Activated CD4-positive, alpha-beta T cell treated with anti-CD3 and anti-CD28 coated beads, Interleukin-2, amount 10 ng/mL, durations not matched to agents 7 days and 5 days (primary cell): Measurements from ENCODE around the gene IL34. TPM values are rescaled to one million over a fixed set of nuclear protein-coding genes. Genes with fewer than 3 reads are reported as not detected.
A peak's percentile ranks its signal among the peaks of the same experiment; 100 is the strongest.

ENCODE experiments used
- CTCF ChIA-PET: fragments of 350-600 bp; sonication (Branson Sonifier 250); formaldehyde crosslinking; loops from one replicate; lab custom pipeline; 2021; ENCODE audit warnings: antibody characterized with exemption; lab: Charles Lee
- POLR2A ChIA-PET: fragments of 350-600 bp; sonication (Branson Sonifier 250); formaldehyde crosslinking; loops from one replicate; lab custom pipeline; 2021; ENCODE audit warnings: antibody characterized with exemption; lab: Charles Lee
- DNase-seq: peaks from one replicate; pipeline ENCODE4 v3.0.0-alpha.2; 2020
- H3K27ac Mint-ChIP-seq: one replicate; pipeline ENCODE4 v1.8.0; 2021; ENCODE audit warnings: mild to moderate bottlenecking, moderate library complexity, mixed read lengths
- H3K27me3 Mint-ChIP-seq: one replicate; pipeline ENCODE4 v1.8.0; 2021; ENCODE audit warnings: mixed read lengths
- H3K36me3 Mint-ChIP-seq: one replicate; pipeline ENCODE4 v1.8.0; 2021; ENCODE audit warnings: low read depth, mixed read lengths
- H3K4me1 Mint-ChIP-seq: one replicate; pipeline ENCODE4 v1.8.0; 2021; ENCODE audit warnings: mixed read lengths
- H3K4me3 Mint-ChIP-seq: one replicate; pipeline ENCODE4 v1.8.0; 2021; ENCODE audit warnings: mild to moderate bottlenecking, moderate library complexity, mixed read lengths
- H3K9me3 Mint-ChIP-seq: one replicate; pipeline ENCODE4 v1.8.0; 2021; ENCODE audit warnings: mixed read lengths
- total RNA-seq, 2 experiments: library from RNA; stranded (reverse); gene quantifications; one replicate each; pipeline ENCODE4 v1.2.3, GENCODE V29; 2021

The IL34 gene
- total RNA-seq, 2 experiments from 2014 or later, result not detected

DNA sequence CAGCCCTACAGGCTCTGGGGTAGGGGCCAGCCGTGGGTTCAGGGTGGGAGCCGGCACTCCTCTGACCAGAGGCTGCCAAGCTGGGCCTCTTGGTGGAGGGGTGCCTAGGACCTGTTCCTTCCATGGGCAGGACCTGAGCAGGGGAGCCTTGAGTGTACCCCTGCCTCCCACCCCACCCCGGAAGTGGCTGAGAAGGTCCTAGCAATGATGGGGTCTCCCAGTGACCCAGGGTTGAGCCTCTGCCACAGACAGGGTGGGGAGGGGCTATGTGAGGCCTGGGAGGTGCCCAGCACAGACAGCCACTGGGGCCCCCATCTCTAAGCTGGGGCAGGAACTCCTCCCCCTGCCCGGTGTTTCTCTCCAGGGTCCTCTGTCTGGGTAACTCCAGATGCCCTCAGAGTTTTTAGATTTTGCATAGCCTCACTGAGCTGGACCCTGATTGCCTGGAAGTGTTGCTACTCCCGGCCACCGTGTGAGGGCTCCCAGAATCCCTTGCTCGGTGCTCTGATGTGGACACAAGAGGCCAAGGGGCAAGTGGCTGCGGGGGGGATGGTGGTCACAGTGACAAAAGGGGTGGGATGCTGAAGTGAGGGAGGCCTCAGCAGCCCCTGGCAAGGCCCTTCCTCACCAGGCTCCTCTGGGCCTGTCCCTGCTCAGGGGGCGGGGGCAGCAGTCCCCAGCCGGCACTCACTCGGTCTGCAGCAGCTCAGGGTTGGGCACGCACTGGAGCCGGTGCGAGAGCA is 45.9 kb downstream of the IL34 start:
- DNase-seq, result no peak
- CTCF ChIA-PET, result interaction anchor here (0.6 to 1.4 kb wide), 3 partner anchors 13 to 51 kb away, joined by 3 to 4 read pairs (median 4); no protein-coding TSS in a partner anchor
- Mint-ChIP-seq H3K36me3 (peaks cover 5% of the 10 kb centered on the region), H3K27ac (no peak overlapping the region), H3K27me3 (no peaks in the 10 kb centered on the region), H3K9me3 (no peaks in the 10 kb centered on the region), H3K4me3 (no peak overlapping the region), H3K4me1 (peaks cover 41% of the 10 kb centered on the region)
- POLR2A ChIA-PET, result no interaction called here

DNA sequence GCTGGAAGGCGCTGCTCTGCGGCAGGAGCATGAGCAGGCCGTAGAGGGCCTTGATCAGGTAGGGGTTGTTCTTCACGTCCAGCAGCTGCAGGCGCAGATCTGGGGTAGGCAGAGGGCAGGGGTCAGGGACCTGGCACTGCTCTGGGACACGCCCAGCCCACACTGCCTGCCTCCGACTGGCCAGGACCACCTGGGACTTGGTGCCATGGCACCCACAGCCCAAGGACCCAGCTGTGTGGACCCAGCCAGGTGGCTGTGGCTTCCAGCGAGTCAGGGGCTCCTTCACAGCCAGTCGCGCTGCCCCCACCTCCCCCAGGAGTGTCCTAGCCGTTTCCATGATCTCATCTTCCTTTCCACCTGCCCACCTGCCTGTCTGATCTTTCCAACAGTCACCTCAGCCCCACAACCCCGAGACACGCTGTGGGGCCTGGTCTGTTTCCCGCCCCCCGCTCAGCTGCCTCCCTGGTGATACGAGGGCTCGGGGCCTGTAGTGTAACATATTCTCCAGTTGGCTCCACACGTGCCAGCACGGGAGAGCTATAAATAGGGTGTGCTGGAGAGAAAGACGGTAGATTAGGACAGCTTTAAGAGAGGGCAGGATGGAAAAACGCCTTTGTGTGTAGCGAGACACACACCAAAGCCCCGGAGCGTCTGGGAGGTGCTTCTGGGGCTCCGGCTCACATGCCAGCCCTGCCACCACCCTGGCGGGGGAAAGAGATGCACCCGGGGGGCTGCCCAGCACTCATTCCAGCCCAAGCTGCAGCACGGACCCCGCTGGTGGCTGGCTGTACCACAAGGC is 46.7 kb downstream of the IL34 start:
- DNase-seq, result no peak
- Mint-ChIP-seq H3K4me3 (no peak overlapping the region), H3K27ac (no peak overlapping the region), H3K36me3 (peaks cover 5% of the 10 kb centered on the region), H3K4me1 (peaks cover 47% of the 10 kb centered on the region), H3K27me3 (no peaks in the 10 kb centered on the region), H3K9me3 (no peaks in the 10 kb centered on the region)
- ChIA-PET CTCF (interaction anchor here (0.6 to 1.4 kb wide), 3 partner anchors 14 to 50 kb away, joined by 3 to 4 read pairs (median 4); no protein-coding TSS in a partner anchor), POLR2A (no interaction called here)

DNA sequence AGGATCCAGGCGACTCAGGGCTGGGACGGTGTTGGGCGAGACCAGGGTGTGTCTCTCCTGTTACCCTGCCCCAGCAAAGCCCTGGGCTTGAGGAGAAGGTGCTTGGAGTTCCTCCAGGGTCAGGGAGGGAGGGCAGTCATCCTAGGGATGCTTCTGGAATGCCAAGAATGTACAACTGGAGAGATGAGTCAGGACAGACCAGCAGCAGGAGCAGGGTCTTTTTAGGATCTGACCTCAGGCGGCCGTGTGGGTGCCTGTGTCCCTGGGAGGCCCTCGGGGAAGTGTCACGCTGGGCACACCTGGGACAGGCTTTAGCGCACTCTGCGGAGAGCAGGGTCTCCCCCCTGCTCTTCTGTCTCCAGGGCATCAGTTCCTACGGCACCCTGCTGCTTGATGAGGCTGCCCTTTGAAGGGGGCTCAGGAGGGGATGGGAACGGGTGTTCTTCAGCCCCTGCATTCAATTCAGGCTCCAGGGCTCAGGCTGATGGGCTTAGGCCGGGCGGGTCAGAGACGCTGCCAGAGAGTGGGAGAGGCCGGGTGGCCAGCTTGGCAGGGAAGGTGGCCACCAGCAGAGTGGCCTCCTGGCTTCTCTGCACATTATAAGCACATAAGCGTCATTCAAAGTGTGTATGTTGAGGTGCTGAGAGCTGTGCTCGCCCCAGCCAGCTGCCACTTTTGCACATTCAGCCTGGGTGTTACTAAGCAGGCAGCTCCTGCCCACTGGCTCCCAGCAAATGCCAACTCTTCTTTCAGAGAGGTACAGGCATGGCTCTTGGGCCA is 47.9 kb downstream of the IL34 start:
- DNase-seq, result no peak
- peaks cover 8% of the 10 kb centered on the region for H3K36me3 Mint-ChIP-seq
- H3K4me3 Mint-ChIP-seq, result no peak overlapping the region
- POLR2A ChIA-PET, result no interaction called here
- no peaks in the 10 kb centered on the region for H3K9me3 Mint-ChIP-seq
- H3K27me3 Mint-ChIP-seq, result no peaks in the 10 kb centered on the region
- CTCF ChIA-PET, result no interaction called here
- peak overlapping the region; percentile 60 for H3K27ac Mint-ChIP-seq
- H3K4me1 Mint-ChIP-seq, result peaks cover 45% of the 10 kb centered on the region

DNA sequence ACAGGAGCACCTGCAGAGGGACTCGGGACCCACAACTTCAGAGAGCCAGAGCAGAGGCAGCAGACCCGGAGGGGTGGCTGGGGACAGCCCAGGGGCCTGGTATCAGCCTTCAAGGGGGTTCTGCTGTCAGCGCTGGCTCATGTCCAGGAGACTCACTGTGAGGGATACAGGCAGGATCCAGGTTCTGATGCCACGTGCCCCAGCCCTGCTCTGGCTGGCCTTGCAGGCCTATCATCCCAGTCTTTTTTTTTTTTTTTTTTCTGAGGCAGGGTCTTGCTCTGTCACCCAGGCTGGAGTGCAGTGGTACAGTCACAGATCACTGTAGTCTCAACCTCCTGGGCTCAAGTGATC is 48.5 kb downstream of the IL34 start:
- Mint-ChIP-seq H3K4me3 (no peak overlapping the region), H3K27me3 (no peaks in the 10 kb centered on the region), H3K27ac (peak overlapping the region; percentile 94), H3K4me1 (peaks cover 39% of the 10 kb centered on the region), H3K36me3 (peaks cover 8% of the 10 kb centered on the region), H3K9me3 (no peaks in the 10 kb centered on the region)
- POLR2A ChIA-PET, result no interaction called here
- CTCF ChIA-PET, result interaction anchor here (0.8 kb wide), 1 partner anchor 15 kb away, joined by 4 read pairs; no protein-coding TSS in a partner anchor
- no peak for DNase-seq

DNA sequence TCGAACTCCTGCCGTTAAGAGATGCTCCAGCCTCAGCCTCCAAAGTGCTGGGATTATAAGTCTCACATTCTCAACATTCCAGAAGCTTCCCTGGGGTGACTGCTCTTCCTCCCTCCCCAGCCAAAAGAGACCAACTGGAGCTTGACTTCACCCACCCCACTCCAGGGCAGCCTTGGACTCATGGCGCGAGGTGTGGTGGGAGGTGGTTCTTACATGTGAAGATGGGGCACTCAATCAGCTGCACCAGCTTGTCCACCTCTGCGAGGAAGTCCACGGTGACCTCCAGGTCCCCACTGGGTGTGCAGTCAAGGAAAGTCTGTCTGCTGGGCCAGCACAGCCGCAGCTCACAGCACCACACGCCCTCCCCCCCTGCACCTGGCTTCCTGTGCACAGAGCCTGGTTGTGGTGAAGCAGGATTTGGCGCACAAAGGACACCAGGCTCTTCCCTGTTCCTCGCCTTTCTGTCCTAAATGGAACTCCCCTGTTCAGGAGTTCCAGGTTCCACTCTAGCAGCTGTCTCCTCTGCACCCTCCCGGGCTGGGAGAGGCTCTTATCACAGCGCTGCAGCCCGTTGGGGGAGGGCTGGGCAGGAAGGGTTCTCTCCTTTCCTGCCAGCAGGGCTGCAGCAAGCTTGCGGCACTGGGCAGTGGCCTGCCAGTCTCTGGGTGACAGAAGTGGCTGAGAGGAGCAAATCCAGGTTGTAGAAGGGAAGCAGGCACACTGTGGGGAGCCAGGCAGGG is 49.1 kb downstream of the IL34 start:
- Mint-ChIP-seq H3K4me3 (peak overlapping the region; percentile 52), H3K4me1 (peaks cover 36% of the 10 kb centered on the region), H3K36me3 (peaks cover 8% of the 10 kb centered on the region), H3K27me3 (no peaks in the 10 kb centered on the region), H3K9me3 (no peaks in the 10 kb centered on the region), H3K27ac (peak overlapping the region; percentile 94)
- DNase-seq, result peak; percentile 58
- POLR2A ChIA-PET, result no interaction called here
- CTCF ChIA-PET, result interaction anchor here (0.8 kb wide), 1 partner anchor 16 kb away, joined by 4 read pairs; no protein-coding TSS in a partner anchor

DNA sequence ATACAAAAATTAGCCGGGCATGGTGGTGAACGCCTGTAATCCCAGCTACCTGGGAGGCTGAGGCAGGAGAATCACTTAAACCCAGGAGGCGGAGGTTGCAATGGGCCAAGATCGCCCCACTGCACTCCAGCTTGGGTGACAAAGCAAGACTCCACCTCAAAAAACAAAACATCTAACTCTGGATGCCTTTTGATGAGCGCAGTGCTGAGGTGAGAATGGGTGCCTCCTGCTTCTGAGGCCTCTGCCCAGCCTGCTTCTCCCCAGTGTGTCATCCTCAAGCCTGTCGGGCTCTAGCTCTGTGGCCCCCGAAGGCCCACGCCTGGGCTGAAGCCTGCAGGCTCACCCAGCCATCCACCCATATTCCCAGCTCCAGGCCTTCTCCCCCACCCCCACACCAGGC is 50.0 kb downstream of the IL34 start:
- H3K27ac Mint-ChIP-seq, result peak overlapping the region; percentile 94
- H3K36me3 Mint-ChIP-seq, result peaks cover 8% of the 10 kb centered on the region
- no peaks in the 10 kb centered on the region for H3K9me3 Mint-ChIP-seq
- CTCF ChIA-PET, result interaction anchor here (1.3 kb wide), 1 partner anchor 11 kb away, joined by 3 read pairs; no protein-coding TSS in a partner anchor
- POLR2A ChIA-PET, result no interaction called here
- H3K4me1 Mint-ChIP-seq, result peaks cover 36% of the 10 kb centered on the region
- H3K27me3 Mint-ChIP-seq, result no peaks in the 10 kb centered on the region
- H3K4me3 Mint-ChIP-seq, result peak overlapping the region; percentile 13
- no peak for DNase-seq

DNA sequence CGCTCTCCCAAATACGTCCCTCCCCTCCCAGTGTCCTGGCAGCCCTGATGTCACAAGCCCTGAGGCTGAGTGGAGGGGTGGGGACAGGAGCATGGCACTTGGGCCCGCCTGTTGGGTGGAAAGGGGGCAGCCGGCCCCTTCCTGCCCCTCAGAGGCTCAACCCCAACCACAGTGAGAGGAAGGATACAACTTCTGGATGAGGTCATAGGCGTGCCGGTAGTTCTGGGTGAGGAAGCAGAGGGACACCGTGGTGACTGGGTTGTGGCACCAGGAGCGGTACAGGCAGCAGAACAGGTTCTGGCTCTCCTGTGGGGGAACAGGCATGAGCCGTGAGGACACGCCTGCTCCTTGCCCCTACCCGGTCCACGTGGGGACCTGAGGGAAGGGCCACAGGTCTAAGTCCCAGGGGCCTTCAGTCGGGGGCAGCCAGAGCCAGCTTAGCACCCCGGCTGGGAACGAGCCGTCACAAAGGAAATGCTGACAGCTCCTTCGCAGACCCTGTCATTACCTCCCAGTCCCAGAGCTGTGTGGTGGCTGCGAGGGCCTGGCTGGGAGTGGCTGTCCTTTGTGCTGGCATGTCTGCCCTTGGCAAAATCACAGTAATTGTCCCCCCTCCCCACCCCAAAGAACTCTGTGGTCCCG is 50.7 kb downstream of the IL34 start:
- CTCF ChIA-PET, result interaction anchor here (1.3 kb wide), 2 partner anchors 10 to 26 kb away, joined by 3 read pairs; no protein-coding TSS in a partner anchor
- Mint-ChIP-seq H3K27ac (peak overlapping the region; percentile 94), H3K4me3 (no peak overlapping the region), H3K9me3 (no peaks in the 10 kb centered on the region), H3K4me1 (peaks cover 36% of the 10 kb centered on the region), H3K27me3 (no peaks in the 10 kb centered on the region), H3K36me3 (peaks cover 8% of the 10 kb centered on the region)
- POLR2A ChIA-PET, result no interaction called here
- peak; percentile 59 for DNase-seq

DNA sequence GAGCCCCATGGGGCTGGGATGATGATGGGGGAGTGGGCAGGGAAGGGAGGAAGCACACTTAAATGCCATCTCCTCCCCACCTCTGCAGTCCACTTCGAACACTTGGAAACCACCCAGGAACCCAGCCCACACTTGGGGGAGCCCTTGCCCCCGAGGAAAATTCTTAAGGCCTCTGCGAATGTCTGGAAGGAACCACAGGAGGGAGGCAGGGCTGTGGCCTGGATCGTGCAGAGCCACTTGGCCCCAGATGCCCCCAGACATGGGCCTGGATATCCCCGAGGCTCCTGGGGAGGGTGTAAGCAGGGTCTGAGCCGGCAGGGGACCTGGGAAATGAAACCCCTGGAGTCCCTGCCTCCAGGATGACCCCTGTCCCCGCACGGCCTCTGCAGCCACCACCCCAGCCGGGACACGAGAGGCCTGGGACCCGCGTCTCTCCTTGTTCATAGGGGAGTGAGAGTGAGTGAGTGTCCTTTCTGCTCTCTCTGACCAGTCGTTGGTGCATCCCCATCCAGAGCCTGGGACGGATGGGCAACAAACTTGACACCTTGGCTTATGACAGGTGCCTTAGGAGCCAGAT is 51.3 kb downstream of the IL34 start:
- CTCF ChIA-PET, result interaction anchor here (0.6 to 2.0 kb wide), 3 partner anchors 10 to 71 kb away, joined by 3 to 6 read pairs (median 3); no protein-coding TSS in a partner anchor
- Mint-ChIP-seq H3K4me3 (no peak overlapping the region), H3K36me3 (peaks cover 8% of the 10 kb centered on the region), H3K27me3 (no peaks in the 10 kb centered on the region), H3K9me3 (no peaks in the 10 kb centered on the region), H3K27ac (peak overlapping the region; percentile 94), H3K4me1 (peaks cover 36% of the 10 kb centered on the region)
- POLR2A ChIA-PET, result no interaction called here
- no peak for DNase-seq

DNA sequence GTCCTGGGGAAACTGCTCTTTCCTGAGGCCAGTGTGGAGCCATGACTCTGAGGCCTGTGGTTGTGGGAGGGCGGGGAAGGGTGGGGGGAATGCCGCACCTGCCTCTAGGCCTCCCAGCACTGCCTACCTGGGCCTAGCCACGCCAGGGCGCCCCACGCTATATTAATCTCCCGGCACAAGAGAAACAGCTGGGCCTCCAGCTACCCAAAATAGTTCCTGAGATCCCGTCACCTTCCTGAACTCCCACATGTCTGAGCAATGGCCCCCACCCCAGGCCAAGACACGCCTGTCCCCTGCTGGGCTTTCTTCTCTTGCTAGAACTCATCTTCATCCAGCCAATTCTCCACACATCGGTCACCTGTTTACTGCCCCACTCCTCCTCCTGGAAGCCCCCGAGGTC is 52.5 kb downstream of the IL34 start:
- DNase-seq, result no peak
- H3K36me3 Mint-ChIP-seq, result peaks cover 8% of the 10 kb centered on the region
- no peaks in the 10 kb centered on the region for H3K9me3 Mint-ChIP-seq
- peaks cover 35% of the 10 kb centered on the region for H3K4me1 Mint-ChIP-seq
- H3K4me3 Mint-ChIP-seq, result no peak overlapping the region
- POLR2A ChIA-PET, result no interaction called here
- CTCF ChIA-PET, result interaction anchor here (2.0 kb wide), 1 partner anchor 11 kb away, joined by 6 read pairs; no protein-coding TSS in a partner anchor
- H3K27me3 Mint-ChIP-seq, result no peaks in the 10 kb centered on the region
- H3K27ac Mint-ChIP-seq, result peak overlapping the region; percentile 68

DNA sequence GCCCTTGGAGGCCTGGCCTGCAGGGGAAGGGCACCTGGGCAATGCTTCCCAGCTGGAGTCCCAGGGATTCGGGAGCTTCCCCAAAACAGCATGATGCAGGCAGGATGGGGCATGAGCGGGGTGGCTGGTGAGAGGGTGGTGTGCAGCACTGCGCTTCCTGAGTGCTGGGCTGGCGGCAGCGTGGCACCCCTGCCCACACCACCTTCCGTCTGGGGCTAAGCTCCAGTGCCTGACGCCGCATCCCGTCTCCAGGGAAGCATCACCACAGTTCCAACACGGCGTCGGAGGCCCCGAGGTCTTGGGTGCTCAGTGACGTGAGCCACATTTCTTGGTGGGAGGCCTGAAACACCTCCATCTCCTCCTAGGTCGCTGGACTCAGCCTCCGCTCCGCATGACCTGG is 53.3 kb downstream of the IL34 start:
- no peak overlapping the region for H3K4me3 Mint-ChIP-seq
- H3K27me3 Mint-ChIP-seq, result no peaks in the 10 kb centered on the region
- H3K9me3 Mint-ChIP-seq, result no peaks in the 10 kb centered on the region
- ChIA-PET POLR2A (no interaction called here), CTCF (interaction anchor here (2.0 kb wide), 1 partner anchor 12 kb away, joined by 6 read pairs; no protein-coding TSS in a partner anchor)
- DNase-seq, result no peak
- peaks cover 35% of the 10 kb centered on the region for H3K4me1 Mint-ChIP-seq
- peaks cover 8% of the 10 kb centered on the region for H3K36me3 Mint-ChIP-seq
- H3K27ac Mint-ChIP-seq, result peak overlapping the region; percentile 54
